NOMO-1 treated with dmso at 0.1 percent for 144 hours (cell line): Measurements from ENCODE around the gene ZBTB48.
"Not testable (repeated sequence)": the region's sequence is repeated elsewhere in the genome, so short reads cannot be mapped to it uniquely, and the experiment has no call there.

Experiments
- DNase-seq: peaks from one replicate; lab custom pipeline; 2025; ENCODE audit not compliant: unreplicated experiment; lab: John Stamatoyannopoulos, UW

The ZBTB48 gene

GRCh38 chr1:6579374-6580118 lies at the start of gene ZBTB48:
ZBTB48 (plus strand) TSS chr1:6579994; CDS start chr1:6580610, 616 bp downstream.
- DNase-seq = peak; percentile 96

DNA sequence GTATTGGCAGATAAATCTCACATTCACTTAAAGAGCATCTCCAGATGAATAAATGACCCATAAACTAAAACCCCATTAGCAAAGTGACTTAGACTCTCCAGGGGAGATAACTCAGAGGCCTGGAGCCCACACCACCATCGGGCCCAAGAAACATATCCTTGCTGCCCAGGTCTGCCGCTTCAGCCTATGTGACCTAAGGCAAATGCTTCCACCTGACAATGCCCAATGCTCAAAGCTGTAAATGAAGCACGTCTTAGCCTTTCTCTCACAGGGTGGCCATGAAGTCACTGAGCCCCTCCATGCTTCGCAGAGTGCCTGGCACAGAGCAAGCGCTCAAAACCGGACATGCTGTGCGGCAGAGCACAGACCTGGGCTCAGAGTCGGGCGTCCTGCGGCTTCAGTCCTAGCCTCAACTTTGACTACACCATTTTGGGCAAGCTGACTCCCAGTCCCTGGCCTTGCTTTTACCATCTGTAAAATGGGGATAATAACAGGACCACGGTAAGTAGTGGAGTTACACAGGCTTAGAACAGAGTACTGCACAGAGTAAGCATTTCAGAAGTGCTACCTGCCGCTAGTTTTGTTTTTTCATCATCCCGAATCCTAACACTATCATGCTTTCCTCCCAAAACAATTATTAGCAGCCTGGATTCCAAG lies 49.2 kb upstream of the ZBTB48 start:
- no peak for DNase-seq

- DNase-seq = no peak
Observed at GRCh38 chr1:6531996-6532395, 47.8 kb upstream of the ZBTB48 start.

- DNase-seq = no peak
Observed at GRCh38 chr1:6534248-6534822, 45.5 kb upstream of the ZBTB48 start.

DNA sequence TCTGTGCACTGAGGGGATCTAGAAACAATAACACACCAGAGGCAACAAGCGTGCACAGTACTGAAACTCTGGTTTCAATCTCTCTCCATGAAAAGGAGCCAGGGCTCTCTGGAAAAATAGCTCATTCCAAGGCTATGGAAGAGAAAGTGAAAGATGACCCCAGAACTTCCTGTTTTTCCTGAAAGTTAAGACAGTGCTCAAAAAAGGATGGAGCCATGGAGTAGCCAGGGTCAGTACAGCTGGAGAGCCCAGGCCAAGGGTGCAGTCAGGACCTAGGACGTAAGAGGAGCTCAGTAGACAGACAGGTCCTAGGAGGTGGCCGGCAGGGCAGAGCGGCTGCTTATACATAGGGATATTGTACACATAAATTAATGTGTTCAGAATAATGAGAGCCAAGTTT lies 44.6 kb upstream of the ZBTB48 start:
- DNase-seq = no peak

- DNase-seq = no peak
Observed at GRCh38 chr1:6536291-6536690, 43.5 kb upstream of the ZBTB48 start.

GRCh38 chr1:6538956-6539355 lies 40.8 kb upstream of the ZBTB48 start:
- DNase-seq = no peak

GRCh38 chr1:6544831-6545230 lies 35.0 kb upstream of the ZBTB48 start:
- no peak for DNase-seq

DNA sequence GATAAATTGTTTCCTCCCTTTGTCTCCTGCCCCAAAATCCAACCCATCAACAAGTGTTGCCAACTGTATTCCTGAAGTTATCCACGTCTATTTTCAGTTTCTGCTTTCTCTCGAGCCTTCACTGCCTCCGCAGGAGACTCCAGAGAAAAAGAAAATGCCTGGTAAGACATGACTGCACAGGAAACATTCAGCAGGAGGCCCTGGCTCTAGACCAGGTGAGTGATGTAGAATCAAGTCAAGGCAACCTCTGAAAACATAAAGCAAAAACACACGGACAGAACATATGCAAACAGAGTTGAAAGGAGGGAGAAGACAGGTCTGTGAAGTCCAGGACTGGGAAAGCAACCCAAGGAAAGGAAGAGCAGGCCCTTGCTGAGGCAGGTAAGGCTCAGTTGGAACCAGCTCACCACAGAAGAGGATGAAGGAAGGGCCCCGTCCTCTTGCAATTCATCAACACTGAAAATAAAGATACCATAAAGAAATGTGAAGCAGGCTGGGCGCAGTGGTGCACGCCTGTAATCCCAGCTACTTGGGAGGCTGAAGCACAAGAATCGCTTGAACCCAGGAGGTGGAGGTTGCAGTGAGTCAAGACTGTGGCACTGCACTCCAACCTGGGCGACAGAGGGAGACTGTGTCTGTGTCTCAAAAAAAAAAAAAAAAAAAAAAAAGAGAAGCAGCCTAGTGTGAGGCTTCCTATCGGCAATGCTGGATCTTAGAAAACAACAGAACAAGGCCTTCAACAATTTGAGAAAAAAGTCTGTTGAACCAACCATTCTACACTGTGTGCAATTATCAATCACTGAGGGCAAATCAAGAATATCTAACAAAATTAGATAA lies 34.3 kb upstream of the ZBTB48 start:
- DNase-seq = no peak

GRCh38 chr1:6546326-6546725 lies 33.5 kb upstream of the ZBTB48 start:
- DNase-seq = no peak

DNA sequence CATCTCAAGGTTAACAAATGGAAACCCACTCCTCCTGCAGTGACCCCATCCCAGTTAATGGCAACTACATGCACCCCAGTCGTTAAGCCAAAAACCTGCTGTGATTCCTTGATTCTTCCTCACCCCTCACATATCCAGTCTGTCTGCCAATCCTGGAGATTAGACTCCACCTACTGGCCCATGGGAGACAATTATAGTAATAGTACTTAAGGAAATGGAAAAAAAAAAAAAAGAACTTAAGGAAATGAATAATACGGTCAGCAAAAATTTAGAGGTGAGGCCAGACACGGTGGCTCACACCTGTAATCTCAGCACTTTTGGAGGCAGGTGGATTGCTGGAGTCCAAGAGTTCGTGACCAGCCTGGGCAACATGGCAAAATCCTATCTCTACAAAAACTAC lies 32.5 kb upstream of the ZBTB48 start:
- DNase-seq = no peak

DNA sequence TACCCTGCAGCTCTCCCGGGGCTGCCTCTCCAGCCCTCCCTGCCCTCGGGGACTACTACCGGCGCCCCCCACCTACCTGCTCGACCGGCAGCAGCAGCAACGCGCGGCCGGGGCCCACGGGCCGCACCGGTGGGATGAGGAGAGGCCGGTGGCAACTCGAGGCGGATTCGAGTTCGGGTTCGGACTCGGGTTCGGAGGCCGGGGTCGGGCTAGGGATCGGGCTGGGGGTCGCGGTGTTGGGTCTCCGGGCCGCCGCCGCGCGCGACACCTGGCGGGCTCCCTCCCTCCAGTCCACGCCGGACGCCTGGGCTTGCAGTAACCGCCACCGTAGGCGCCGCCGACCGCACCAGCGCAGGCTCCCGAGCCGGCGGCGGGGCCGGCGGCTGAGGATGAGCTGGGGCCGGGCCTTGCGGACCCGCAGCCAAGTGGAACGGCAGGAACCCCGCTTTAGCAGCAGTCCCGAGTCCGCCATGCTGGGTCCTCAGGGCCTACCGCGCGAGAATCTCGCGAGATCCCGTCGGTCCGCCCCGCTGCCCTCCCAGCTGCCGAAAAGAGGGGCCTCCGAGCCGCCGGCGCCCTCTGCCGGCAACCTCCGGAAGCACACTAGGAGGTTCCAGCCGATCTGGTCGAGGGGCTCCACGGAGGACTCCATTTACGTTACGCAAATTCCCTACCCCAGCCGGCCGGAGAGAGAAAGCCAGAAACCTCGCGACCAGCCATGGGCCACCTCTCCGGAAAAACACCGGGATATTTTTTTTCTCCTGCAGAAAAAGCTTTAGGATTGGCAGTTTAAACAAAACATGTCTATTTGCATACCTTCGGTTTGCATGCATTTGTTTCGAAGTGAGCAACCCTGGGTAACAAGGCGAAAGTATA lies 25.5 kb upstream of the ZBTB48 start, which contains the start of gene NOL9:
TSS of gene NOL9 (minus strand) at position 483 of the 876 bp plus-strand sequence. CDS start at position 472, 11 bp downstream.
- DNase-seq = peak; percentile 79

DNA sequence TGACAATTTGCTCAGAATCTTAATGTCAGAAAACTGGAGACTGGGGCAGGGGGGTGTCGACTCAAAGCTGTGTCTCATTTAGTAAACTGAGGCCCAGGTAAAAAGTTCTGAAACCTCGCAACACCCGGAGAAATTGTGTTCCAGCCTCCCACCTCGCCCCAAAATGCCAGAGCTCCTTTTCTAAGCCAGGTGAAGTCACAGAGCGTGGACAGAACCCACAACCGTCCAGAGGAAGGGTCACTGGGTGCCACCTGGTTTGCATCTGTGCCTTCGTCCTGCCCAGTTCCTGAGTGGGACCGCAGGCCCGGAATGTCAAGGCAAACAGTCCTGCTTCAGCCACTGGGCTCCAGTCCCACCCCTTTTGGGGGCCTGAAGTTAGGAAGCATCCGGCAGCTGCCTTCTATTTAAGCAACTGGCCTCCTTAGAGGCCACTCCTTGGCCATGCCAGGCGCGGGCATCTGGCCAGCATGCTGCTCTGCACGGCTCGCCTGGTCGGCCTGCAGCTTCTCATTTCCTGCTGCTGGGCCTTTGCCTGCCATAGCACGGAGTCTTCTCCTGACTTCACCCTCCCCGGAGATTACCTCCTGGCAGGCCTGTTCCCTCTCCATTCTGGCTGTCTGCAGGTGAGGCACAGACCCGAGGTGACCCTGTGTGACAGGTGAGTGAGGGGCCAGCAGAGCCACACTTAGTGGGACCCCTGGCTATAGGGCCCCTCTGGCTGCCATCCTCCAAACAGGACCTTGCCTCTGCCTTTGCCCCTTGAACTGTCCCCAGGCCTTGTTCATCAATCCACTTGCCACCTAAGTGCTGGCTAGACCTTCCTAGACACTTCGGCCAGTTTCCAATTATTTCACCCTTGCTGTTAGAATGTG lies 24.7 kb upstream of the ZBTB48 start, which contains the start of gene TAS1R1:
TSS of gene TAS1R1 (plus strand) at position 401 of the 872 bp plus-strand sequence. CDS start at position 468, 67 bp downstream.
- no peak for DNase-seq

- DNase-seq = no peak
Observed at GRCh38 chr1:6557597-6557996, 22.2 kb upstream of the ZBTB48 start.

- not testable (repeated sequence) for DNase-seq
Observed at GRCh38 chr1:6559161-6559560, 20.6 kb upstream of the ZBTB48 start.

DNA sequence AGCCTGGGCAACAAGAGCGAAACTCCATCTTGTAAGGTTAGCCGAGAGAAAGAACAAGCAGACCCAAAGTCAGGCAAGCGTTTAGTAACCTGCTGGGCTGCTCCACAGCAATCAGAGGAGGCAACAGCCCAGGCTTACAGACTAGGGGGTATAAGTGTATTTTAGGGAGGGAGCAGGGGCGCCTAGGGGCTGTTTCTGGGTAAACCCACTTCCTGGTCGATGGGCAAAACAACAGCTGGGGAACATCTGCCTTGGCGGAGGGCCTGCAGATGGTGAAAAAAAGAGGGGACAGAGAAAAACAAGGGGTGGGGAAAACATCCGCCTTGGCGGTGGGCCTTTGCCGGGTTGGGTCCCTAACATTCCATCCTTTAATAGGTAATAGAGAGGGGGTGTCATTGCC lies 19.5 kb upstream of the ZBTB48 start:
- DNase-seq = no peak

DNA sequence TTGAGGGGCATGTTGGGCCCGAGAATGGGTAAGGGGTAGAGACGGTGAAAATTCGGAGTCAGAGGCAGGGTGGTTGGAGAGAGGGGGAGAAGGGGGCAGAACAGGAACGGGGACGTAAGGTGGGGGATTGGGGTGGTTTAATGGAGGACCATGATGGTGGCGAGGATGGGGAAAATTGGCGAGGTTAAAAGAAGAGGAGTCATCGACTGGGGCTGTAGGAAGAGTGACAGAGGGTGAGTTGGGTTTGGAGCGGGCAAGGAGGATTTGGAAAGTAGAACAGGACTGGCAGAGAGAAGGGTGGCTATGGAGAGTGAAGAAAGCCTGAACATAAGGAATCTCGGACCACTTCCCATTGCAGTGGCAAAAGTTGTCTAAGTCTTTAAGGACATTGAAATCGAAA lies 10.8 kb upstream of the ZBTB48 start:
- DNase-seq = no peak

DNA sequence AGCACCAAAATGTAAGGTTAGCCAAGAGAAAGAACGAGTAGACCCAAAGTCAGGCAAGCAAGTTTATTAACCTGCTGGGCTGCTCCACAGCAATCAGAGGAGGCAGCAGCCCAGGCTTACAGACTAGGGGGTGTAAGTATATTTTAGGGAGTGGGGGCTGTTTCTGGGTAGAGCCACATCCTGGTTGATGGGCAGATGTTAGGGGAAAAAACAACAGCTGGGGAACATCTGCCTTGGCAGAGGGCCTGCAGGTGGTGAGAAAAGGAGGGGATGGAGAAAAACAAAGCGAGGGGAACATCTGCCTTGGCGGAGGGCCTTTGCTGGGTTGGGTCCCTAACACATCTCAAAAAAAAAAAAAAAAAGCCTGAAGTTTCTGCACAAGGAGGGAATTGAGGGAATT lies 9.7 kb upstream of the ZBTB48 start:
- DNase-seq = no peak

DNA sequence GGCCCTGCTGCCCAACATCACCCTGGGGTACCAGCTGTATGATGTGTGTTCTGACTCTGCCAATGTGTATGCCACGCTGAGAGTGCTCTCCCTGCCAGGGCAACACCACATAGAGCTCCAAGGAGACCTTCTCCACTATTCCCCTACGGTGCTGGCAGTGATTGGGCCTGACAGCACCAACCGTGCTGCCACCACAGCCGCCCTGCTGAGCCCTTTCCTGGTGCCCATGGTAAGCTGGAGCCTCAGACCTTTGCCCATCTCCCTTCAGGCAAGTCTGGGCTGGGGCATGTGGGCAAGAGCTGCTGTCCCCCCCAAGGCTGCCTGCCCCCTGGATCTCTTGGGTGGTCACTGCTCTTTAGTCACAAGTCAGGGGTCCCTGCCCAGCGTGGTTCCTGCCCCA lies 8.8 kb upstream of the ZBTB48 start:
- no peak for DNase-seq
